Fibroblast of lung (primary cell): ENCODE results near the gene PRKAB1. TPM values are rescaled to one million over a fixed set of nuclear protein-coding genes. Genes with fewer than 3 reads are reported as not detected.

Source experiments
- DNase-seq, 2 donors: peaks; one replicate each; pipeline versions ENCODE4 v3.0.0 to v3.0.0-alpha.2; 2010; ENCODE audit warnings: low read depth in 2 of 2
- H2AFZ ChIP-seq: 2 replicates; pipeline ENCODE4 v1.5.1; 2012; ENCODE audit warnings: low read length, control low read depth, inconsistent platforms
- H3K27ac ChIP-seq: 2 replicates; pipeline ENCODE4 v1.5.1; 2011; ENCODE audit warnings: low read length, control low read depth; ENCODE audit not compliant: insufficient read depth
- H3K27me3 ChIP-seq: 2 replicates; pipeline ENCODE4 v1.5.1; 2011; ENCODE audit warnings: mild to moderate bottlenecking, low read length; ENCODE audit not compliant: control insufficient read depth, insufficient read depth
- H3K36me3 ChIP-seq: 2 replicates; pipeline ENCODE4 v1.5.1; 2011; ENCODE audit warnings: low read length; ENCODE audit not compliant: control insufficient read depth, insufficient read depth
- H3K4me1 ChIP-seq: 2 replicates; pipeline ENCODE4 v1.5.1; 2011; ENCODE audit warnings: low read length; ENCODE audit not compliant: control insufficient read depth, insufficient read depth; ENCODE audit errors: extremely low read depth
- H3K4me2 ChIP-seq: 2 replicates; pipeline ENCODE4 v1.5.1; 2011; ENCODE audit warnings: low read length, control low read depth; ENCODE audit not compliant: insufficient read depth; ENCODE audit errors: extremely low read depth
- H3K4me3 ChIP-seq, 4 experiments: fragments of 200-600 bp in 1 of 4; sonication (generic) in 1 of 4; replicated peaks in 1 of 4; 2 replicates each; pipeline ENCODE4 v1.5.1; 2011 to 2016; ENCODE audit warnings: low read length in 4 of 4, low read depth in 3 of 4, mild to moderate bottlenecking in 3 of 4, control low read depth in 2 of 4, inconsistent platforms in 1 of 4, mixed read lengths in 1 of 4; ENCODE audit not compliant: insufficient read depth in 1 of 4; ENCODE audit errors: control extremely low read depth in 1 of 4
- H3K79me2 ChIP-seq: 2 replicates; pipeline ENCODE4 v1.5.1; 2012; ENCODE audit warnings: mild to moderate bottlenecking, low read length, inconsistent platforms; ENCODE audit not compliant: control insufficient read depth, insufficient read depth
- H3K9ac ChIP-seq: 2 replicates; pipeline ENCODE4 v1.5.1; 2011; ENCODE audit warnings: mild to moderate bottlenecking, low read length, control low read depth; ENCODE audit not compliant: insufficient read depth
- H3K9me3 ChIP-seq: 2 replicates; pipeline ENCODE4 v1.5.1; 2012; ENCODE audit warnings: low read depth, low read length; ENCODE audit not compliant: control insufficient read depth, insufficient read depth
- H4K20me1 ChIP-seq: 2 replicates; pipeline ENCODE4 v1.5.1; 2011; ENCODE audit warnings: low read length; ENCODE audit not compliant: control insufficient read depth, insufficient read depth; ENCODE audit errors: extremely low read depth
- EZH2 ChIP-seq: IDR thresholded peaks from 2 replicates; pipeline ENCODE4 v1.5.1; 2012; ENCODE audit warnings: low read length, control low read depth, mild to moderate bottlenecking; ENCODE audit errors: missing control alignments
- polyA plus RNA-seq, 2 donors: library from polyadenylated mRNA; depleted of rRNA in 1 of 2; stranded (reverse) in 1 of 2; unstranded in 1 of 2; fragments of >200 nt; gene quantifications; 2 replicates each; pipeline ENCODE4 v1.2.1, GENCODE V29; 2011 to 2012; ENCODE audit warnings: missing spikeins in 1 of 2
- total RNA-seq: library from RNA; depleted of rRNA; stranded (reverse); fragments of >200 nt; gene quantifications from 2 replicates; pipeline ENCODE4 v1.2.1, GENCODE V29; 2014
- TF ChIP-seq, protein P1 (sequence below), 2 donors: IDR thresholded peaks in 1 of 2; conservative IDR thresholded peaks in 1 of 2; 1 replicate in 1 of 2; 2 replicates in 1 of 2; pipeline ENCODE4 v1.5.1; 2011 to 2012; ENCODE audit warnings: low read length in 2 of 2, control low read depth in 1 of 2, inconsistent platforms in 1 of 2, low read depth in 1 of 2, mild to moderate bottlenecking in 1 of 2

The PRKAB1 gene
- total and polyA plus RNA-seq, 2 donors (not counting 1 experiment from before 2014, with no cell fraction given): 17.0 to 23.8 TPM

DNA sequence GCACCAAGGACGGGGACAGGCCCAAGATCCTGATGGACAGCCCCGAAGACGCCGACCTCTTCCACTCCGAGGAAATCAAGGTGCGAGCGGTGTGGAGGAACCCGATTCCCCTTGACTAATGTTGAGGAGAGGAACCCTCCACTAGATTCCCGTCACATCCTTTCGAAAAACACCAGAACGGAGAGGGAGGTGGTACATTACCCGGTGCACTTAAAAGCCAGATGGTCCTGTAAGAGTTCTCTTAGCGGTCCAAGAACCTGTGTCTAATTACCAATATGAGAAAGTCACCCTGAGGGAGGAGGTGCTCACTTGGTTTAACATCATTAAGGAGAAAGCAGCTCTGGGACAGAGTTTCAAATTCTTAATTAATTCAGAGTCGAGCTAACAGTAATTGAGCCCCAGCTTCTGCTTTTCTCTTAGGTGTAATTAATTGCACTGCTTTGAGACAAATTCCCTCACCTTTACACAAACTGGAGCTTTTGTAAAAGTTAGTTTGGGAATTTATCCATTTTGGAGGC, 450 bp downstream of the PRKAB1 start:
- peak overlapping the region; percentile 78 for H3K9ac ChIP-seq
- DNase-seq: peak; percentile 11 to 13
- H3K79me2 ChIP-seq: peaks cover 15% of the 10 kb centered on the region

DNA sequence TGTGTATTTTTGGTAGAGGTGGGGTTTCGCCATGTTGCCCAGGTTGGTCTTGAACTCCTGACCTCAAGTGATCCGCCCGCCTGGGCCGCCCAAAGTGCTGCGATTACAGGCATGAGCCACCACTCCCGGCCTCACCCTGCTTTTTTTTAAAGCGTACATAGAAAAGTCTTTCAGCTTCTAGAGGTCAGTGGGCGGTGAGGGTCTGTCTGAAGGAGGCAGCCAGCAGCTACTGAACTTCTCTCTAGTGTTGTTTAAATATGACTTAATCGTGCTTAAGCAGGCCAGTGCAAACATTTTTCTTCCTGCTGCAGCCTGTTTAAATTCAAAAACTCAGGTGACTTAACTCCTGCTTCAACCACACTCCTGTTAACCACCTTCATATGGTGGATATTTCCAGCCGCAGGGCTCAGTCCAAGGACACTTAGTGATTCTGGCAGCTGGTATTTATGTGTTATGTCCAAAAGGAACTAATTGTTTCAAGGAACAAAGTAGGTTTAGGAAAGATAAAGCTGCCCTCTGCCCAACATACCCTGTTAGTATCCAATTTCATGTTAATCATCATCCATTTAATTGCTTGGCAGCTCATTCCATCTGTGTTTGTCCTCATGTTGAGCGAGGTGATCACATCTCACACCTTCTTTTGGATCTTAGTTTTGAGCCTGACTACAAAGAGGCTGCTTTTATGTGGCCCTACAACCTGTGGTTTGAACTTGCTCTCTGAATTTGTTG, 2.0 kb downstream of the PRKAB1 start:
- H3K4me3 ChIP-seq: peak overlapping the region in 1 of 4 experiments; percentile 2
- no peak overlapping the region for H3K4me2 ChIP-seq

More for the DNA sequence above, 450 bp downstream of the PRKAB1 start:
- Histone ChIP-seq H2AFZ (peak overlapping the region; percentile 92), H3K4me1 (no peaks in the 10 kb centered on the region), H3K9me3 (no peaks in the 10 kb centered on the region), H3K27me3 (no peaks in the 10 kb centered on the region), H3K4me3 (peak overlapping the region; percentile 64 to 100 (median 86)), H3K36me3 (peaks cover 2% of the 10 kb centered on the region), H4K20me1 (no peaks in the 10 kb centered on the region), H3K27ac (peak overlapping the region; percentile 78), H3K4me2 (peak overlapping the region; percentile 26)
- TF ChIP-seq EZH2: no peak
- TF ChIP-seq, protein P1, sequence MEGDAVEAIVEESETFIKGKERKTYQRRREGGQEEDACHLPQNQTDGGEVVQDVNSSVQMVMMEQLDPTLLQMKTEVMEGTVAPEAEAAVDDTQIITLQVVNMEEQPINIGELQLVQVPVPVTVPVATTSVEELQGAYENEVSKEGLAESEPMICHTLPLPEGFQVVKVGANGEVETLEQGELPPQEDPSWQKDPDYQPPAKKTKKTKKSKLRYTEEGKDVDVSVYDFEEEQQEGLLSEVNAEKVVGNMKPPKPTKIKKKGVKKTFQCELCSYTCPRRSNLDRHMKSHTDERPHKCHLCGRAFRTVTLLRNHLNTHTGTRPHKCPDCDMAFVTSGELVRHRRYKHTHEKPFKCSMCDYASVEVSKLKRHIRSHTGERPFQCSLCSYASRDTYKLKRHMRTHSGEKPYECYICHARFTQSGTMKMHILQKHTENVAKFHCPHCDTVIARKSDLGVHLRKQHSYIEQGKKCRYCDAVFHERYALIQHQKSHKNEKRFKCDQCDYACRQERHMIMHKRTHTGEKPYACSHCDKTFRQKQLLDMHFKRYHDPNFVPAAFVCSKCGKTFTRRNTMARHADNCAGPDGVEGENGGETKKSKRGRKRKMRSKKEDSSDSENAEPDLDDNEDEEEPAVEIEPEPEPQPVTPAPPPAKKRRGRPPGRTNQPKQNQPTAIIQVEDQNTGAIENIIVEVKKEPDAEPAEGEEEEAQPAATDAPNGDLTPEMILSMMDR (conservative IDR thresholded peaks at IDR 0.05 in 1 of 2, IDR thresholded peaks at IDR 0.05 in 1 of 2; ENCODE audit: low read depth in 1 of 2, low read length in 2 of 2): no peak

DNA sequence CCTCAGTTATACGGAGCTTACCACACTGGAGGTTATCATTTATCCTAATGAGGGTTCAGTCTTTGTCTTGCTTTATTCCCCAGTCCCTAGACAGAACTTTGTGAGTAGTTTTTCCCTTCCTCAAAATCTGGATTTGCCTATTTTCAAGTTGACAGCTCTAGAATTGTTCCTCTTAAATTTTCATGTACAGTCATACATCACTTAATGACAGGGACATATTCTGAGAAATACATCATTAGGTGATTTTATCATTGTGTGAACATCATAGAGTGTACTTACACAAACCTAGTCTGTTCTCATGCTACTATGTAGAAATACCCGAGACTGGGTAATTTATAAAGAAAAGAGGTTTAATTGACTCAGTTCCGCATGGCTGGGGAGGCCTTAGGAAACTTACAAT, 3.1 kb downstream of the PRKAB1 start:
- Histone ChIP-seq H3K79me2 (peaks cover 15% of the 10 kb centered on the region), H3K27ac (no peak overlapping the region), H3K4me2 (no peak overlapping the region), H3K4me1 (no peaks in the 10 kb centered on the region), H3K9me3 (no peaks in the 10 kb centered on the region), H3K4me3 (no peak overlapping the region), H2AFZ (no peak overlapping the region), H4K20me1 (no peaks in the 10 kb centered on the region), H3K36me3 (peaks cover 12% of the 10 kb centered on the region), H3K27me3 (no peaks in the 10 kb centered on the region), H3K9ac (no peak overlapping the region)
- no peak for DNase-seq
- TF ChIP-seq, protein P1 (conservative IDR thresholded peaks at IDR 0.05 in 1 of 2, IDR thresholded peaks at IDR 0.05 in 1 of 2; ENCODE audit: low read depth in 1 of 2, low read length in 2 of 2): no peak
- no peak for TF ChIP-seq EZH2

More for the DNA sequence above, 2.0 kb downstream of the PRKAB1 start:
- Histone ChIP-seq H3K4me1 (no peaks in the 10 kb centered on the region), H3K36me3 (peaks cover 8% of the 10 kb centered on the region), H3K9me3 (no peaks in the 10 kb centered on the region), H2AFZ (no peak overlapping the region), H3K27ac (no peak overlapping the region), H3K27me3 (no peaks in the 10 kb centered on the region), H3K79me2 (peaks cover 15% of the 10 kb centered on the region), H4K20me1 (no peaks in the 10 kb centered on the region), H3K9ac (no peak overlapping the region)
- TF ChIP-seq, protein P1 (conservative IDR thresholded peaks at IDR 0.05 in 1 of 2, IDR thresholded peaks at IDR 0.05 in 1 of 2; ENCODE audit: low read depth in 1 of 2, low read length in 2 of 2): no peak
- no peak for DNase-seq
